ENCODE data around the gene CCR5.

- no peak for TF ChIP-seq CTCF (conservative IDR thresholded peaks at IDR 0.05; ENCODE audit: low read length)
- no peak for TF ChIP-seq EZH2phosphoT487 (IDR thresholded peaks at IDR 0.05; ENCODE audit: borderline replicate concordance)
Observed at GRCh38 chr3:46354984-46355383, 15.8 kb upstream of the CCR5 start.
